ENCODE results near the gene LCP2.

DNA sequence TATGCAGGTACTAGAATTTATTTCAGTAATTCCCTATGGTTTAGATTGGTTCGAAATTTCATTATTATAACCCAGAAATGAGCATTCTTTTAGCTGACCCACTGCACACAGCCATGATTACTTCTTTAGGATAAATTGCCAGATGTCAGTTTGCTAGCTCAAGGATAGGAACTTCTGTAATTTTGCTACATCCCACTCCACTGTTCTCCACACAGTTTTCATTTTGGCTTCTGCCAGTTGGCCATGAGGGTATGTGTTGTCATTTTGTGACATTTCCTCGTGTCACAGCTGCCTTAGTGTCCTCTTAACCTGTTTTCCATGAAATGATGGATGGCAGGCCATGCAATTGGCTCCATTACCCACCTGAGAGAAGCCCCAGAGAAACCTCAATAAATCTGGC lies 16.2 kb upstream of the LCP2 start:
- TF ChIP-seq POLR2A (IDR thresholded peaks at IDR 0.05; ENCODE audit: low read length) (no peak), GATA1 (IDR thresholded peaks at IDR 0.05; ENCODE audit: low read depth, low read length) (no peak)
